GM21447 (cell line): ENCODE measurements around the gene LSMEM2.
"Not testable (repeated sequence)": the region's sequence is repeated elsewhere in the genome, so short reads cannot be mapped to it uniquely, and the experiment has no call there.

Experiments
- ATAC-seq: cut with Tn5 transposase; IDR thresholded peaks from one replicate; pipeline ENCODE4 v1.9.1; 2021; ENCODE audit not compliant: unreplicated experiment

Gene LSMEM2

GRCh38 chr3:50245831-50246516 is 32.9 kb upstream of the LSMEM2 start:
- ATAC-seq = peak; percentile 67

GRCh38 chr3:50246517-50246954 is 32.4 kb upstream of the LSMEM2 start:
- ATAC-seq = peak; percentile 37

- no peak for ATAC-seq
Observed at GRCh38 chr3:50248387-50248786, 30.5 kb upstream of the LSMEM2 start.

DNA sequence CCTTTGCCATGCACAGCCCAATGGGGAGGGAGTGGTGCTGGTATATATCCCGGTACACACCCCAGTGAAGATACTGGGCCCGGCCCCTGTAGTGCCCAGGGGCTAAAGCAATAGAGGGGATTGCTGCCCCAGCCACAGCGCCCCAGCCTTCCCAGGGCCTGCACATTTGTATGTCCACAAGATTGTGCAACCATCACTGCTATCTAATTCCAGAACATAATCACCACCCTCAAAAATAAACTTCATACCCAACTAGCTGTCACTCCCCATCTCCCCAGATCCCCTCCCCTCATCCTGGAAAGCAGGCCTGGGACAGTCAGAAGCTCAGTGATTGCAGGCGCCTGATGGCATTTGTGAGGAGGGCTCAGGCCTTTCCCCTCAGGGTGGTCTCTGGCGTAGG is 29.4 kb upstream of the LSMEM2 start:
- no peak for ATAC-seq

DNA sequence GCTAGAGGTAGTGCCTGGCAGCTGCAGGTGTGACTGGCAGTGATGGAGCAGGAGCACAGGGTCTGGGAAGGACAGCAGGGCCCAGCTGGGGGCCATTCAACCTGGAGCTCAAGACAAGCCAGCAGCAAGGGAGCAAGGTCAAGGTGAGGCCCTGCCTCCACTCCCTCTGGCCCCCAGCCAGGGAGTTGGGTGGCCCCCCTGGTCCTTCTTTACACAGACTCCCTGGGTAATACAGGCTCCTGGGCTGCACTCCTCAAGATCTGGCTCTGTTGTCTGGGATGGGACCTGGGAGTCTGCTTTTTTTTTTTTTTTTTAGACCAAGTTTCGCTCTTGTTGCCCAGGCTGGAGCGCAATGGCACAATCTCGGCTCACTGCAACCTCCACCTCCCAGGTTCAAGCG is 28.4 kb upstream of the LSMEM2 start:
- no peak for ATAC-seq

- ATAC-seq = no peak
Observed at GRCh38 chr3:50251220-50251619, 27.7 kb upstream of the LSMEM2 start.

DNA sequence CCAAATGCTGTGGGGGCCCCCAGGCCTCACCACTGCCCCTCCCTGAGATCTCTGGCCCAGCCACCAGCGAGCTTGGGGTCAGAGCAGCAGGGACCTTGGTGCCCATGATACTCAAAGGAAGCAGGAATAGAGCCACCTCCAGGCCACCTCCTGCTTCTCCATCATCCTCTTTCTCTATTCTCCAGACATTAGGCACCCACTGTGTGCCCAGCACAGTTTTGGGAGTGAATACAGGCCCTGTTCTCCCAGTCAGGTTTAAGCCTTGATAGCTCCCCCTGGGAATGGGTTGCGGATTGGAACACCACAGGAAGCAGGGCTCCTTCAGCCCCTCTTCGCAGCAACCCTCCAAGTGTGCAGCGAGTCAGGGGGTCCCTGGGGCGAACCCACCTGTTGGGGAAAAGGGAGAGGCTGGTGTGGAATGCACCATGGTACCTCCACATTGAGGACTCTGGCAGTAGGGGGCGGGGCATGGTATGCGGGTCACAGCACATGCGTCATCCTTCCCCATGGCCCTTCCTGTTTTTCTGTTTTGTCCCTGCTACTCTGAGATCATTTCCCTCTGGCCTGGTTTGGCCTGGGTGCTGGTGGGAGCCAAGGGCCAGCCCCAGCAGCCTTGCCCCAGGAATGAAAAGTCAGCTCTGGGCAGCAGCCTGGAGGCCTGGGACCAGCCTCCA is 24.2 kb upstream of the LSMEM2 start:
- no peak for ATAC-seq

- ATAC-seq = no peak
Observed at GRCh38 chr3:50255251-50255615, 23.7 kb upstream of the LSMEM2 start.

DNA sequence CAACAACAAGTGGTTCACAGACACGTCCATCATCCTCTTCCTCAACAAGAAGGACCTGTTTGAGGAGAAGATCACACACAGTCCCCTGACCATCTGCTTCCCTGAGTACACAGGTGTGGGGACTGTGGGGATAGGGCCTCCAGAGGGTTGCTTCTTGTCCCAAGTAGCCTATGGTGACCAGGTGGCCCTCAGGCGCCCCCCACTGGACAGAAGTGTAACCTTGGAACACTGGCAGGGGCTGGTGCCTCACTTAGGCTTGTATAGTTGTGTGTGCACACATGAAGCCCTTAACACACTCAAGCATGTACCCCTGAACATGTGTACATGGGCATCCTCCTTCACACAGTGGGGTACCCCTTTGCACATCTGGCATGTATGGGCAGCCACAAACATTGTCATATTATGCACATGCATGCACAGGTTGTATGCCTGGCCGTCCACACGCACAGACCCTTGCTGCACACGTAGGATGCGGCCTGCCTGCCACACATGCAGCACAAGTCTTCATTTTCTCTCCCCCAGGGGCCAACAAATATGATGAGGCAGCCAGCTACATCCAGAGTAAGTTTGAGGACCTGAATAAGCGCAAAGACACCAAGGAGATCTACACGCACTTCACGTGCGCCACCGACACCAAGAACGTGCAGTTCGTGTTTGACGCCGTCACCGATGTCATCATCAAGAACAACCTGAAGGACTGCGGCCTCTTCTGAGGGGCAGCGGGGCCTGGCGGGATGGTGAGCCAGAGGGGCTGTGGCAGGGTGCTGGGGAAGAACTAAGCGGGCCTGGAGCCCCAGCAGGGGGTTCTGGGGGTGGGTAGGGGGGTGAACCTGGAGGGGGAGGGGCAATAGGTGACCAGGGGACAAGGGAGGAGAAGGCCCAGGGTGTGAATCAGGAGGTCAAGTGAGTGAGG is 21.7 kb upstream of the LSMEM2 start:
- no peak for ATAC-seq

DNA sequence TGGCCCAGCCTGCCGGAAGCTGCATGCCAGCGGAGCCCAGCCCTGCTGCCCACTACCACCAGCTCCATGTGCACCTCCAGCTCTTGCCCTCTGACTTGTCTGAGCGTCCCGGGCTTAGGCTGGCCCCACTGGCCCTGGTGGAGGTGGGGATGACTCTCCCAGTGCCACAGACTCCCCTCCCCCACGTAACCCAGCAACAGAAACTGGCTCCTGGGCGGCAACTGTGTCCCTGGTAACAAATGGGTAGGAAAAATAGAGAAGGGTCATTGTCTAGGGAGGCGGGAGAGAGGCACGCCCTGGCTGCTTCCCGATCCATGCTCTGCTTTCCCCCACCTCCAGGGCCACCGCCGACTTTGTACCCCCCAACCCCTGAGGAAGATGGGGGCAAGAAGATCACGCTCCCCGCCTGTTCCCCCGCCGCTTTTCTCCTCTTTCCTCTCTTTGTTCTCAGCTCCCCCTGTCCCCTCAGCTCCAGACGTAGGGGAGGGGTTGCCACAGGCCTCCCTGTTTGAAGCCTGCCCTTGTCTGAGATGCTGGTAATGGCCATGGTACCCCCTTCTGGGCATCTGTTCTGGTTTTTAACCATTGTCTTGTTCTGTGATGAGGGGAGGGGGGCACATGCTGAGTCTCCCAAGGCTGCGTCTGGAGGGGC is 20.7 kb upstream of the LSMEM2 start:
- ATAC-seq = no peak

- no peak for ATAC-seq
Observed at GRCh38 chr3:50258979-50259378, 19.9 kb upstream of the LSMEM2 start.

DNA sequence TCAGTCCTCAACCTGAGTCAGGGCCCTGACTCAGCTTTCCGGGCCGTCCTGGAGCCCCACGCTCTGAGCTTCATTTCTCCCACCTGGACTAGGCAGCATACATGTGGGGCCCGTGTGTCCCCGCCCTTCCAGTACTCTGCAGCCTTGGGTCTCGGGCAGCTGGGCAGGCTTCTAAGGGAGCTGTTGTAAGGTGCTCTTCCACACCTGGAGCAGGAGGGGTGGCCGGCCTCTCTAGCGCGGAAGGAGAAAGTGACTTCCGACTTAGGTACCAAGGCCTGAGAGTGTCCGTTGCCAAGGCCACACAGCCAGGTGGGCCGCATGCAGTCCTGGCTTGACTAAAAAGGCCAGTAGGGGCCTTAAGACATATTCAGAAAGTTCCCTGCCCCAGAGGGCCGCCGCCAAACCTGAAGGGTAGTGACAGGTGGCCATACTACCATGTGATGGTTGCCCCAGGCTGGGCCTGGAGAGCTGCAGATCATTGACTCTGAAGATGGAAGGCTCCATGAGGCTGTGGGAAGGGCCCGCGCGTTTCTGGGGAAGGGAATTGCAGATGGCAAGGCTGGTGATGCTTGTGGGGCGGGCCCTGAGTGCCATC is 19.4 kb upstream of the LSMEM2 start:
- peak; percentile 29 for ATAC-seq

GRCh38 chr3:50260027-50260941 is 18.6 kb upstream of the LSMEM2 start:
- peak; percentile 82 for ATAC-seq

DNA sequence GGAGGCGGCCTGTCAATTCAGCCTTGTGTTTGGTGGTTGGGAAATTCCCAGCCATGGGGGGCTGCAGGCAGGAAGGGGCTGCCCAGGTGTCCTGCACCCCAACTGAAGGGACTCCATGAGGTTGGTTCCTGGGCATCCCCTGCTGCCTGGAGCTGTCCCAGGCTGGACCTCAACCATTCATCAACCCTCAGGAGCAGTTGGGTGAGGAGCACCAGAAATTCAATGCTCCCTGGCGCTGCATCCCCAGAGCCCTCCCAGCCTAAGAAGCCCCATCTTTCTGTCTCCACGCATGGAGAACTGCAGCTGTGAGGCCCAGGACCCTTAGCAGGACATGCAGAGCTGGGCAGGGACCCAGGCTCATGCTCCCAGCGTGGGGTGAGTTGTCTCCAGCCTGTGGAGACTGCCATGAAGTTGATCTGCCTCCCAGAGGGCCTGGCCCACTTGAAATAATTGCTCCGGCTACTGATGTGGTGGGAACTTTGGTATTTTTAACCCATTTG is 17.9 kb upstream of the LSMEM2 start:
- ATAC-seq = no peak

GRCh38 chr3:50261505-50261904 is 17.4 kb upstream of the LSMEM2 start:
- no peak for ATAC-seq

DNA sequence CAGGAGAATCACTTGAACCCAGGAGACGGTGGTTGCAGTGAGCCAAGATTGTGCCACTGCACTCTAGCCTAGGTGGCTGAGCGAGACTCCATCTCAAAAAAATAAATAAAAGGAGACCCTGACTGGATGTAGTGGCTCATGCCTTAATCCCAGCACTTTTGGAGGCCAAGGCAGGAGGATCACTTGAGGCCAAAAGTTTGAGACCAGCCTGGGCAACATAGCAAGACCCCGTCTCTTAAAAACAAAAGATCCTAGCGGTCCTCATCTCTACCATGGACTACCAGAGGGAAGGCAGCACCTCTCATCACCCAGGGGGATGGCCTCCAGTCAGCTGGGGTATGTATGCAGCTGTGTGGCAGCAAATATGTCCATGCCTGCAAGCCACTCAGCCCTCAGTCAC is 16.7 kb upstream of the LSMEM2 start:
- not testable (repeated sequence) for ATAC-seq

DNA sequence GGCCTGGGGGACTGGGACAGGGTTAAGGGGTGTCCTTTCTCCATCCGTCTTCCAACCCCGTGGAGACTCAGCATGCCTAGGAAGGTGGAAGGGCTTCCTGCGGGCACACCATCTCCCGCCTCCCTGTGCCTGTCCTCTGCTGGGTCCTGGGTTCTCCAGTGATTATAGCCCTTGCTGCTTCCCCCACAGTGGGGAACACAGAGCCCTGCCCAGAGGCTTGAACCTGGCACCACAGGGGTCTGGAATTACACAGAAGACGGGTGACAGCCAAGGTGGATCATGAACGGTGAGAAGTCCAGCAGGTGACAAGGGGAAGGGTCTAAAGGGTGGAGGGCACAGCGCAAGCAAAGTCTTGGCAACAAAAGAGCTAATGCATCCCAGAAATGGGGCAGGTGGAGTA is 16.1 kb upstream of the LSMEM2 start:
- ATAC-seq = no peak

GRCh38 chr3:50263478-50264382 is 15.2 kb upstream of the LSMEM2 start:
- no peak for ATAC-seq
